ENCODE data around the gene IFIT1B.
"Not testable (repeated sequence)": the region's sequence is repeated elsewhere in the genome, so short reads cannot be mapped to it uniquely, and the experiment has no call there.

Gene IFIT1B

GRCh38 chr10:89341649-89342048 is 36.2 kb upstream of the IFIT1B start:
- no peak overlapping the region for H3K27ac ChIP-seq (ENCODE audit: low read length)
- H3K4me1 ChIP-seq (ENCODE audit: control insufficient read depth in 1 of 2, insufficient read depth in 2 of 2, low read length in 2 of 2) = peaks cover 0 to 5% of the 10 kb centered on the region in 2 donors
- no peak overlapping the region for H3K4me3 ChIP-seq (ENCODE audit: low read depth in 1 of 2, low read length in 2 of 2)
- peaks cover 18 to 25% of the 10 kb centered on the region in 2 donors for H3K36me3 ChIP-seq (ENCODE audit: control insufficient read depth in 1 of 2, insufficient read depth in 2 of 2, low read length in 2 of 2)
- H3K9me3 ChIP-seq (ENCODE audit: control insufficient read depth in 1 of 2, low read length in 2 of 2) = no peaks in the 10 kb centered on the region
- H3K27me3 ChIP-seq (ENCODE audit: low read depth, low read length) = no peaks in the 10 kb centered on the region

GRCh38 chr10:89342206-89342958 is 35.5 kb upstream of the IFIT1B start:
- H3K27me3 ChIP-seq (ENCODE audit: low read depth, low read length) = no peaks in the 10 kb centered on the region
- H3K27ac ChIP-seq (ENCODE audit: low read length) = no peak overlapping the region
- H3K4me1 ChIP-seq (ENCODE audit: control insufficient read depth in 1 of 2, insufficient read depth in 2 of 2, low read length in 2 of 2) = peaks cover 0 to 5% of the 10 kb centered on the region in 2 donors
- H3K4me3 ChIP-seq (ENCODE audit: low read depth in 1 of 2, low read length in 2 of 2) = no peak overlapping the region
- peaks cover 18 to 23% of the 10 kb centered on the region in 2 donors for H3K36me3 ChIP-seq (ENCODE audit: control insufficient read depth in 1 of 2, insufficient read depth in 2 of 2, low read length in 2 of 2)
- H3K9me3 ChIP-seq (ENCODE audit: control insufficient read depth in 1 of 2, low read length in 2 of 2) = no peaks in the 10 kb centered on the region

- H3K9me3 ChIP-seq (ENCODE audit: control insufficient read depth in 1 of 2, low read length in 2 of 2) = no peaks in the 10 kb centered on the region
- no peak overlapping the region for H3K27ac ChIP-seq (ENCODE audit: low read length)
- H3K36me3 ChIP-seq (ENCODE audit: control insufficient read depth in 1 of 2, insufficient read depth in 2 of 2, low read length in 2 of 2) = peaks cover 16 to 17% of the 10 kb centered on the region in 2 donors
- H3K4me3 ChIP-seq (ENCODE audit: low read depth in 1 of 2, low read length in 2 of 2) = no peak overlapping the region
- H3K27me3 ChIP-seq (ENCODE audit: low read depth, low read length) = no peaks in the 10 kb centered on the region
- peaks cover 0 to 5% of the 10 kb centered on the region in 2 donors for H3K4me1 ChIP-seq (ENCODE audit: control insufficient read depth in 1 of 2, insufficient read depth in 2 of 2, low read length in 2 of 2)
Observed at GRCh38 chr10:89343089-89343767, 34.6 kb upstream of the IFIT1B start.

- peaks cover 0 to 5% of the 10 kb centered on the region in 2 donors for H3K4me1 ChIP-seq (ENCODE audit: control insufficient read depth in 1 of 2, insufficient read depth in 2 of 2, low read length in 2 of 2)
Observed at GRCh38 chr10:89344156-89344555, 33.7 kb upstream of the IFIT1B start.

GRCh38 chr10:89345367-89346000 is 32.4 kb upstream of the IFIT1B start:
- no peak overlapping the region for H3K4me3 ChIP-seq (ENCODE audit: low read depth in 1 of 2, low read length in 2 of 2)
- no peak overlapping the region for H3K27ac ChIP-seq (ENCODE audit: low read length)
- peaks cover 0 to 7% of the 10 kb centered on the region in 2 donors for H3K4me1 ChIP-seq (ENCODE audit: control insufficient read depth in 1 of 2, insufficient read depth in 2 of 2, low read length in 2 of 2)
- H3K36me3 ChIP-seq (ENCODE audit: control insufficient read depth in 1 of 2, insufficient read depth in 2 of 2, low read length in 2 of 2) = no peaks in the 10 kb centered on the region
- no peaks in the 10 kb centered on the region for H3K27me3 ChIP-seq (ENCODE audit: low read depth, low read length)
- H3K9me3 ChIP-seq (ENCODE audit: control insufficient read depth in 1 of 2, low read length in 2 of 2) = no peaks in the 10 kb centered on the region

More at GRCh38 chr10:89344156-89344555, 33.7 kb upstream of the IFIT1B start:
- Histone ChIP-seq H3K36me3 (ENCODE audit: control insufficient read depth in 1 of 2, insufficient read depth in 2 of 2, low read length in 2 of 2) (peaks cover 7% of the 10 kb centered on the region in 2 donors), H3K27ac (ENCODE audit: low read length) (no peak overlapping the region), H3K27me3 (ENCODE audit: low read depth, low read length) (no peaks in the 10 kb centered on the region), H3K4me3 (ENCODE audit: low read depth in 1 of 2, low read length in 2 of 2) (no peak overlapping the region), H3K9me3 (ENCODE audit: control insufficient read depth in 1 of 2, low read length in 2 of 2) (no peaks in the 10 kb centered on the region)

- Histone ChIP-seq H3K36me3 (ENCODE audit: control insufficient read depth in 1 of 2, insufficient read depth in 2 of 2, low read length in 2 of 2) (peaks cover 0 to 6% of the 10 kb centered on the region in 2 donors), H3K27ac (ENCODE audit: low read length) (no peak overlapping the region), H3K4me1 (ENCODE audit: control insufficient read depth in 1 of 2, insufficient read depth in 2 of 2, low read length in 2 of 2) (peaks cover 6 to 15% of the 10 kb centered on the region in 2 donors), H3K4me3 (ENCODE audit: low read depth in 1 of 2, low read length in 2 of 2) (no peak overlapping the region), H3K9me3 (ENCODE audit: control insufficient read depth in 1 of 2, low read length in 2 of 2) (no peaks in the 10 kb centered on the region), H3K27me3 (ENCODE audit: low read depth, low read length) (no peaks in the 10 kb centered on the region)
Observed at GRCh38 chr10:89346405-89347254, 31.2 kb upstream of the IFIT1B start.

GRCh38 chr10:89347701-89348457 is 30.0 kb upstream of the IFIT1B start:
- H3K27ac ChIP-seq (ENCODE audit: low read length) = peak overlapping the region; percentile 53
- no peaks in the 10 kb centered on the region for H3K27me3 ChIP-seq (ENCODE audit: low read depth, low read length)
- H3K9me3 ChIP-seq (ENCODE audit: control insufficient read depth in 1 of 2, low read length in 2 of 2) = no peaks in the 10 kb centered on the region
- H3K4me3 ChIP-seq (ENCODE audit: low read depth in 1 of 2, low read length in 2 of 2) = no peak overlapping the region
- H3K4me1 ChIP-seq (ENCODE audit: control insufficient read depth in 1 of 2, insufficient read depth in 2 of 2, low read length in 2 of 2) = peaks cover 10 to 13% of the 10 kb centered on the region in 2 donors
- H3K36me3 ChIP-seq (ENCODE audit: control insufficient read depth in 1 of 2, insufficient read depth in 2 of 2, low read length in 2 of 2) = peaks cover 0 to 6% of the 10 kb centered on the region in 2 donors

GRCh38 chr10:89348481-89348880 is 29.4 kb upstream of the IFIT1B start:
- peaks cover 10 to 13% of the 10 kb centered on the region in 2 donors for H3K4me1 ChIP-seq (ENCODE audit: control insufficient read depth in 1 of 2, insufficient read depth in 2 of 2, low read length in 2 of 2)
- H3K9me3 ChIP-seq (ENCODE audit: control insufficient read depth in 1 of 2, low read length in 2 of 2) = no peaks in the 10 kb centered on the region
- no peak overlapping the region for H3K27ac ChIP-seq (ENCODE audit: low read length)
- H3K27me3 ChIP-seq (ENCODE audit: low read depth, low read length) = no peaks in the 10 kb centered on the region
- H3K4me3 ChIP-seq (ENCODE audit: low read depth in 1 of 2, low read length in 2 of 2) = no peak overlapping the region
- peaks cover 0 to 6% of the 10 kb centered on the region in 2 donors for H3K36me3 ChIP-seq (ENCODE audit: control insufficient read depth in 1 of 2, insufficient read depth in 2 of 2, low read length in 2 of 2)

GRCh38 chr10:89348975-89349374 is 28.9 kb upstream of the IFIT1B start:
- Histone ChIP-seq H3K27me3 (ENCODE audit: low read depth, low read length) (no peaks in the 10 kb centered on the region), H3K36me3 (ENCODE audit: control insufficient read depth in 1 of 2, insufficient read depth in 2 of 2, low read length in 2 of 2) (peaks cover 0 to 6% of the 10 kb centered on the region in 2 donors), H3K4me1 (ENCODE audit: control insufficient read depth in 1 of 2, insufficient read depth in 2 of 2, low read length in 2 of 2) (peaks cover 10 to 13% of the 10 kb centered on the region in 2 donors), H3K27ac (ENCODE audit: low read length) (no peak overlapping the region), H3K4me3 (ENCODE audit: low read depth in 1 of 2, low read length in 2 of 2) (no peak overlapping the region), H3K9me3 (ENCODE audit: control insufficient read depth in 1 of 2, low read length in 2 of 2) (no peaks in the 10 kb centered on the region)

GRCh38 chr10:89350631-89351315 is 27.1 kb upstream of the IFIT1B start:
- H3K36me3 ChIP-seq (ENCODE audit: control insufficient read depth in 1 of 2, insufficient read depth in 2 of 2, low read length in 2 of 2); H3K9me3 ChIP-seq (ENCODE audit: control insufficient read depth in 1 of 2, low read length in 2 of 2); H3K27me3 ChIP-seq (ENCODE audit: low read depth, low read length): not testable (repeated sequence)
- Histone ChIP-seq H3K4me3 (ENCODE audit: low read depth in 1 of 2, low read length in 2 of 2) (peak overlapping the region; percentile 10 to 26), H3K4me1 (ENCODE audit: control insufficient read depth in 1 of 2, insufficient read depth in 2 of 2, low read length in 2 of 2) (peaks cover 10 to 13% of the 10 kb centered on the region in 2 donors), H3K27ac (ENCODE audit: low read length) (peak overlapping the region; percentile 90)
